GM12878 (cell line): Measurements from ENCODE around the gene PSG3. TPM values are rescaled to one million over a fixed set of nuclear protein-coding genes. Genes with fewer than 3 reads are reported as not detected.

ENCODE experiments used
- ATAC-seq: fragments of 200-7000 bp; cut with Tn5 transposase; 3 replicates; pipeline ENCODE4 v1.9.1; 2020; ENCODE audit warnings: mild to moderate bottlenecking, moderate library complexity
- BruUV-seq: library from RNA; stranded (reverse); fragments of 400-500 nt; replicated peaks from 2 replicates; lab custom pipeline; 2021; lab: Mats Ljungman, UMichigan
- CTCF ChIA-PET: fragments of 300-600 bp; sonication (Branson Sonifier 250); formaldehyde crosslinking; extraction: SDS; loops from one replicate; lab custom pipeline; 2021; ENCODE audit warnings: inconsistent platforms; lab: Yijun Ruan, JAX
- POLR2A ChIA-PET: fragments of 350-600 bp; formaldehyde crosslinking; extraction: SDS; loops from one replicate; lab custom pipeline; 2021; ENCODE audit warnings: inconsistent platforms; lab: Charles Lee
- RAD21 ChIA-PET: fragments of 300-600 bp; sonication (Branson Sonifier 250); formaldehyde crosslinking; loops from one replicate; lab custom pipeline; 2023; ENCODE audit warnings: antibody characterized with exemption; ENCODE audit not compliant: unreplicated experiment; lab: Charles Lee
- SMC1A ChIA-PET: fragments of 300-600 bp; sonication (Branson Sonifier 250); formaldehyde crosslinking; loops from one replicate; lab custom pipeline; 2023; ENCODE audit not compliant: unreplicated experiment, uncharacterized antibody; lab: Charles Lee
- DNase-seq: peaks from one replicate; pipeline ENCODE4 v3.0.0-alpha.2; 2011; ENCODE audit warnings: low read depth, low spot score
- FAIRE-seq: peaks from 3 replicates; lab custom pipeline; 2011; peaks lifted over from hg19 to GRCh38; lab: Jason Lieb, UNC
- H2AFZ ChIP-seq: 2 replicates; pipeline ENCODE4 v1.6.0; 2011; ENCODE audit warnings: low read depth, low read length, control low read depth; ENCODE audit not compliant: control insufficient read depth
- H3K27ac ChIP-seq: 2 replicates; pipeline ENCODE4 v1.5.1; 2011; ENCODE audit warnings: control low read depth; ENCODE audit not compliant: control insufficient read depth, insufficient read depth
- H3K27me3 ChIP-seq, 2 experiments: replicated peaks in 1 of 2; 2 replicates each; pipeline versions ENCODE4 v1.6.0 to v1.6.1; 2011; ENCODE audit warnings: low read length in 1 of 2; ENCODE audit not compliant: control insufficient read depth in 2 of 2, insufficient read depth in 2 of 2
- H3K36me3 ChIP-seq, 2 experiments: 2 replicates each; pipeline ENCODE4 v1.5.1; 2011; ENCODE audit warnings: low read length in 1 of 2; ENCODE audit not compliant: control insufficient read depth in 2 of 2, insufficient read depth in 2 of 2
- H3K4me1 ChIP-seq: 2 replicates; pipeline ENCODE4 v1.6.1; 2011; ENCODE audit warnings: mild to moderate bottlenecking, low read length, moderate library complexity, mixed read lengths; ENCODE audit not compliant: control insufficient read depth, insufficient read depth
- H3K4me2 ChIP-seq: 2 replicates; pipeline ENCODE4 v1.6.0; 2011; ENCODE audit warnings: control low read depth; ENCODE audit not compliant: control insufficient read depth, insufficient read depth
- H3K4me3 ChIP-seq: fragments of 200-600 bp; sonication (generic); 2 replicates; pipeline ENCODE4 v1.5.1; 2016
- H3K79me2 ChIP-seq: 2 replicates; pipeline ENCODE4 v1.6.0; 2011; ENCODE audit warnings: low read length; ENCODE audit not compliant: control insufficient read depth, insufficient read depth
- H3K9ac ChIP-seq: 2 replicates; pipeline ENCODE4 v1.8.0; 2011; ENCODE audit warnings: low read length, control low read depth, mixed read lengths; ENCODE audit not compliant: control insufficient read depth, insufficient read depth
- H3K9me3 ChIP-seq: replicated peaks from 3 replicates; pipeline ENCODE4 v1.5.1; 2011; ENCODE audit warnings: mild to moderate bottlenecking, low read length; ENCODE audit not compliant: control insufficient read depth, insufficient read depth
- H4K20me1 ChIP-seq: 2 replicates; pipeline ENCODE4 v1.6.0; 2011; ENCODE audit not compliant: control insufficient read depth, insufficient read depth
- BACH1 ChIP-seq: fragments of 450-650 bp; IDR thresholded peaks from 2 replicates; pipeline ENCODE4 v1.6.1; 2017; ENCODE audit warnings: mild to moderate bottlenecking, borderline replicate concordance
- CBX5 ChIP-seq: sonication (generic); IDR thresholded peaks from 2 replicates; pipeline ENCODE4 v1.6.1; 2016; ENCODE audit warnings: low read depth, moderate library complexity, mild to moderate bottlenecking, inconsistent platforms
- CREB1 ChIP-seq: IDR thresholded peaks from 2 replicates; pipeline ENCODE4 v1.6.1; 2012; ENCODE audit warnings: low read depth, mild to moderate bottlenecking, inconsistent platforms
- DPF2 ChIP-seq: fragments of 450-650 bp; IDR thresholded peaks from 2 replicates; pipeline ENCODE4 v1.6.1; 2017; ENCODE audit warnings: mild to moderate bottlenecking
- EZH2 ChIP-seq: IDR thresholded peaks from 2 replicates; pipeline ENCODE4 v1.6.1; 2012; ENCODE audit warnings: low read depth, mild to moderate bottlenecking, control low read depth, inconsistent platforms, low read length, borderline replicate concordance; ENCODE audit not compliant: control insufficient read depth
- FOXK2 ChIP-seq: fragments of 450-650 bp; IDR thresholded peaks from 2 replicates; pipeline ENCODE4 v1.6.1; 2017; ENCODE audit warnings: mild to moderate bottlenecking, moderate library complexity
- KLF5 ChIP-seq: fragments of 450-650 bp; IDR thresholded peaks from 2 replicates; pipeline ENCODE4 v1.6.1; 2014; ENCODE audit warnings: mild to moderate bottlenecking; ENCODE audit not compliant: partially characterized antibody
- MEF2A ChIP-seq: IDR thresholded peaks from 2 replicates; pipeline ENCODE4 v1.6.1; 2011; ENCODE audit warnings: low read depth, mild to moderate bottlenecking, low read length, moderate library complexity; ENCODE audit not compliant: insufficient read depth
- MEF2B ChIP-seq: fragments of 450-650 bp; IDR thresholded peaks from 2 replicates; pipeline ENCODE4 v1.6.1; 2018; ENCODE audit warnings: mild to moderate bottlenecking, moderate library complexity; ENCODE audit not compliant: partially characterized antibody, poor library complexity, severe bottlenecking
- NKRF ChIP-seq: fragments of 450-650 bp; conservative IDR thresholded peaks from 2 replicates; pipeline ENCODE4 v1.6.1; 2017; ENCODE audit warnings: mild to moderate bottlenecking, moderate library complexity
- NR2C2 ChIP-seq: IDR thresholded peaks from 2 replicates; pipeline ENCODE4 v1.6.1; 2011; ENCODE audit warnings: borderline replicate concordance, low read depth; ENCODE audit not compliant: control insufficient read depth, insufficient read length
- NR2F1 ChIP-seq: fragments of 450-650 bp; conservative IDR thresholded peaks from 2 replicates; pipeline ENCODE4 v1.6.1; 2017; ENCODE audit warnings: mild to moderate bottlenecking
- POLR2AphosphoS2 ChIP-seq: IDR thresholded peaks from 2 replicates; pipeline ENCODE4 v1.6.1; 2011; ENCODE audit warnings: low read depth, mild to moderate bottlenecking, low read length, improper control_type of control experiment, moderate library complexity
- RAD21 ChIP-seq: IDR thresholded peaks from 2 replicates; pipeline ENCODE4 v1.6.1; 2011; ENCODE audit warnings: mild to moderate bottlenecking, low read depth, low read length, moderate library complexity; ENCODE audit not compliant: insufficient read depth
- RAD51 ChIP-seq: fragments of 450-650 bp; IDR thresholded peaks from 2 replicates; pipeline ENCODE4 v1.6.1; 2016; ENCODE audit warnings: moderate library complexity, mild to moderate bottlenecking, inconsistent platforms
- SIN3A ChIP-seq: IDR thresholded peaks from 2 replicates; pipeline ENCODE4 v1.6.1; 2012; ENCODE audit warnings: low read depth, low read length, improper control_type of control experiment
- SPI1 ChIP-seq: IDR thresholded peaks from 2 replicates; pipeline ENCODE4 v1.6.1; 2011; ENCODE audit warnings: low read depth, mild to moderate bottlenecking, low read length, moderate library complexity, borderline replicate concordance; ENCODE audit not compliant: insufficient read depth
- ZBTB11 ChIP-seq: fragments of 450-650 bp; formaldehyde crosslinking; IDR thresholded peaks from 2 replicates; pipeline ENCODE4 v1.5.0; 2022; ENCODE audit warnings: mild to moderate bottlenecking, missing genetic modification characterization
- ZNF274 ChIP-seq: IDR thresholded peaks from one replicate; pipeline ENCODE4 v1.8.0; 2011; ENCODE audit not compliant: insufficient read length, insufficient read depth
- WGBS: methylation state at CpG from one replicate; pipeline ENCODE4 v1.1.6; 2016; ENCODE audit warnings: low lambda C conversion rate; ENCODE audit not compliant: insufficient replicate concordance, insufficient coverage; ENCODE audit errors: missing lambda C conversion rate; 5-methylcytosine and 5-hydroxymethylcytosine counted together
- in situ Hi-C: fragments of 300-500 bp; cut with MboI; formaldehyde crosslinking; loops from 9 replicates; pipeline ENCODE4 v1.14.3; 2018; ENCODE audit warnings: mixed read lengths
- intact Hi-C: fragments of 100-400 bp; cut with micrococcal nuclease; formaldehyde crosslinking; loops from one replicate; pipeline ENCODE4 v1.14.2; 2022; ENCODE audit not compliant: unreplicated experiment
- polyA plus RNA-seq, 11 experiments: library from polyadenylated mRNA; depleted of rRNA in 4 of 11; unstranded in 6 of 11; stranded (reverse) in 5 of 11; fragments of >200 nt; fragmentation: Nextera tagmentation in 4 of 11; fragmentation: Illumina TruSeq in 1 of 11; extraction: Ambion mirVana in 4 of 11; extraction: Trizol in 1 of 11; gene quantifications; 1 replicate in 1 of 11; 2 replicates in 10 of 11; pipeline versions ENCODE4 v1.2.1 to v1.2.3, GENCODE V29; 2011 to 2016; ENCODE audit warnings: inconsistent platforms in 2 of 11, missing spikeins in 2 of 11, low read depth in 1 of 11
- total RNA-seq, 4 experiments: library from RNA; depleted of rRNA in 3 of 4; stranded (reverse); fragments of >200 nt in 3 of 4; fragmentation: Illumina TruSeq in 1 of 4; extraction: Trizol in 1 of 4; gene quantifications; 2 replicates each; pipeline versions ENCODE4 v1.2.1 to v1.2.3, GENCODE V29; 2013 to 2021

Gene PSG3
- total and polyA plus RNA-seq, 10 of the 15 experiments (the other 5 are each of a cell fraction or from before 2014, with no cell fraction given), result not detected

- TF ChIP-seq MEF2B (no peak), EZH2 (no peak), CBX5 (no peak), SPI1 (no peak)
These were observed 42.4 kb downstream of the PSG3 start (continued) for GRCh38 chr19:42697884-42698283.

- no peaks in the 10 kb centered on the region for H3K79me2 ChIP-seq
- ChIA-PET CTCF (interaction anchor here (0.6 to 1.5 kb wide), 3 partner anchors 12 to 50 kb away, joined by 3 to 6 read pairs (median 3); no protein-coding TSS in a partner anchor), SMC1A (no interaction called here), POLR2A (no interaction called here), RAD21 (no interaction called here)
- 38% methylated on average over 12 of the region's 12 CpGs for WGBS
- intact Hi-C loops (no loop called here), in situ Hi-C loops (no loop called here)
- H4K20me1 ChIP-seq, result no peaks in the 10 kb centered on the region
- H3K9me3 ChIP-seq, result no peaks in the 10 kb centered on the region
- BruUV-seq, result no TSS peak
- H3K27me3 ChIP-seq, result no peaks in the 10 kb centered on the region
- ATAC-seq, result no peak
- H3K36me3 ChIP-seq, result no peaks in the 10 kb centered on the region
- no peaks in the 10 kb centered on the region for H3K4me1 ChIP-seq
- DNase-seq, result no peak
- FAIRE-seq, result no peak
- H3K4me2 ChIP-seq, result no peak overlapping the region
- H3K27ac ChIP-seq, result no peak overlapping the region
- H2AFZ ChIP-seq, result no peak overlapping the region
- no peak overlapping the region for H3K9ac ChIP-seq
- no peak overlapping the region for H3K4me3 ChIP-seq
- TF ChIP-seq NKRF (no peak), FOXK2 (no peak), RAD21 (no peak), SIN3A (no peak), POLR2AphosphoS2 (no peak), DPF2 (no peak), ZBTB11 (CRISPR knock-in tag) (no peak), ZNF274 (no peak), KLF5 (no peak), MEF2A (no peak), NR2C2 (no peak), RAD51 (no peak), CREB1 (no peak), NR2F1 (no peak), BACH1 (no peak)
These were observed 44.3 kb downstream of the PSG3 start for GRCh38 chr19:42695811-42696503.
